Right lobe of liver (tissue), 6 donors: ENCODE measurements around the gene MACROD2. TPM values are rescaled to one million over a fixed set of nuclear protein-coding genes. Genes with fewer than 3 reads are reported as not detected.
A peak's percentile ranks its signal among the peaks of the same experiment; 100 is the strongest.

Experiments
- ATAC-seq, 4 donors: fragments of 200-7000 bp; cut with Tn5 transposase; one replicate each; pipeline ENCODE4 v1.9.1; 2020; ENCODE audit warnings: mild to moderate bottlenecking in 4 of 4, moderate library complexity in 4 of 4
- DNase-seq, 3 donors: peaks; one replicate each; pipeline ENCODE4 v3.0.0-alpha.2; 2020
- H3K27ac ChIP-seq, 3 donors: fragments of 200-600 bp; one replicate each; pipeline ENCODE4 v1.8.0; 2022
- H3K27me3 ChIP-seq, 2 donors: fragments of 200-600 bp; one replicate each; pipeline ENCODE4 v1.8.0; 2022
- H3K36me3 ChIP-seq, 4 donors: fragments of 200-600 bp; sonication (generic) in 1 of 4; one replicate each; pipeline versions ENCODE4 v1.5.1 to v1.8.0; 2017 to 2022; ENCODE audit warnings: control low read depth in 1 of 4
- H3K4me1 ChIP-seq, 4 donors: fragments of 200-600 bp; sonication (generic) in 1 of 4; one replicate each; pipeline versions ENCODE4 v1.5.1 to v1.8.0; 2017 to 2022; ENCODE audit warnings: control low read depth in 1 of 4
- H3K4me3 ChIP-seq, 3 donors: fragments of 200-600 bp; one replicate each; pipeline ENCODE4 v1.8.0; 2022
- H3K9me3 ChIP-seq, 4 donors: fragments of 200-600 bp; sonication (generic) in 1 of 4; one replicate each; pipeline versions ENCODE4 v1.5.1 to v1.8.0; 2017 to 2022; ENCODE audit warnings: control low read depth in 1 of 4
- POLR2A ChIP-seq: fragments of 450-650 bp; IDR thresholded peaks from one replicate; pipeline ENCODE4 v1.6.1; 2017; ENCODE audit warnings: antibody characterized with exemption, mild to moderate bottlenecking
- WGBS: methylation state at CpG from one replicate; pipeline ENCODE4 v1.1.6; 2018; ENCODE audit warnings: low coverage, low lambda C conversion rate; ENCODE audit not compliant: insufficient coverage; ENCODE audit errors: missing lambda C conversion rate; 5-methylcytosine and 5-hydroxymethylcytosine counted together
- intact Hi-C, 2 donors: fragments of 100-400 bp; cut with DNase I; formaldehyde crosslinking; loops; one replicate each; pipeline versions ENCODE4 v1.11.2 to v1.14.1; 2022
- total RNA-seq, 6 experiments: library from RNA; depleted of rRNA in 2 of 6; stranded (reverse); fragments of >200 nt in 2 of 6; fragmentation: NEBNext Ultra II Directional in 3 of 6; extraction: Animal tissue kit (Norgen Biotek cat#: 25700) in 3 of 6; gene quantifications; one replicate each; pipeline versions ENCODE4 v1.1.0 to v1.2.4, GENCODE V29; 2016 to 2023
- TF ChIP-seq, protein P1 (sequence below), 4 donors: fragments of 200-600 bp in 3 of 4; fragments of 450-650 bp in 1 of 4; IDR thresholded peaks; one replicate each; pipeline versions ENCODE4 v1.5.1 to v1.8.0; 2016 to 2022; ENCODE audit warnings: antibody characterized with exemption in 4 of 4, mild to moderate bottlenecking in 2 of 4
- donor health status: DM: no; HTN: yes; CAD: no.
- donor health status: DM: no; HTN: no; CAD: no.
- donor health status: DM: no; HTN: no; CAD: no.
- donor health status: DM: no; HTN: yes; CAD: no.
- donor health status: DM: no; HTN: yes; CAD: no.

MACROD2 gene
- total RNA-seq, 6 experiments from 2014 or later: 1.2 to 5.5 (median 3.3) TPM

DNA sequence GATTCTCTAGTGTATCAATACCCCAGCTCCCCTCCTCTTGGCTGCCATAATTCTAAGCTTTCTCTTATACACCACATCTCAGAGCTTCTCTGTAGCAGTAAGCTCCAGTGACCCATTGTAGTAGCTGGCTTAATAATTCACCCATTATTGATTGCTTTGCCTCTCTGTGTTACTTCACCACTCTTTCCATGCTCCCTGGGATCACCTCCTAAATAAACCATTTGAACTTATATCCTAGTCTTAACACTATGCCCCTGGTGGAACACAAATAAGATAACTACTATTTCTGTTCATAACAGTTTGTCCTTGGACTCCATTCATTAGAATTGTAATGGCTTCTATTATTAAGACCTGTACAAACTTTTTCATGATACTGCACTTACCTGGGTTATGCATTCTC is 1819.0 kb downstream of the MACROD2 start:
- peak; percentile 93 to 97 (median 94) for ATAC-seq
- H3K27ac ChIP-seq: peak overlapping the region in 2 of 3 donors; percentile 1 to 58
- no peaks in the 10 kb centered on the region for H3K9me3 ChIP-seq
- no peaks in the 10 kb centered on the region for H3K27me3 ChIP-seq
- peaks cover 0 to 29% (median 0%) of the 10 kb centered on the region in 4 donors for H3K4me1 ChIP-seq
- no peak for DNase-seq
- H3K36me3 ChIP-seq: no peaks in the 10 kb centered on the region
- TF ChIP-seq, protein P1, sequence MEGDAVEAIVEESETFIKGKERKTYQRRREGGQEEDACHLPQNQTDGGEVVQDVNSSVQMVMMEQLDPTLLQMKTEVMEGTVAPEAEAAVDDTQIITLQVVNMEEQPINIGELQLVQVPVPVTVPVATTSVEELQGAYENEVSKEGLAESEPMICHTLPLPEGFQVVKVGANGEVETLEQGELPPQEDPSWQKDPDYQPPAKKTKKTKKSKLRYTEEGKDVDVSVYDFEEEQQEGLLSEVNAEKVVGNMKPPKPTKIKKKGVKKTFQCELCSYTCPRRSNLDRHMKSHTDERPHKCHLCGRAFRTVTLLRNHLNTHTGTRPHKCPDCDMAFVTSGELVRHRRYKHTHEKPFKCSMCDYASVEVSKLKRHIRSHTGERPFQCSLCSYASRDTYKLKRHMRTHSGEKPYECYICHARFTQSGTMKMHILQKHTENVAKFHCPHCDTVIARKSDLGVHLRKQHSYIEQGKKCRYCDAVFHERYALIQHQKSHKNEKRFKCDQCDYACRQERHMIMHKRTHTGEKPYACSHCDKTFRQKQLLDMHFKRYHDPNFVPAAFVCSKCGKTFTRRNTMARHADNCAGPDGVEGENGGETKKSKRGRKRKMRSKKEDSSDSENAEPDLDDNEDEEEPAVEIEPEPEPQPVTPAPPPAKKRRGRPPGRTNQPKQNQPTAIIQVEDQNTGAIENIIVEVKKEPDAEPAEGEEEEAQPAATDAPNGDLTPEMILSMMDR (IDR thresholded peaks at IDR 0.05): peak in 1 of 4 donors; percentile 5
- no peak for TF ChIP-seq POLR2A
- intact Hi-C loops: no loop called here
- H3K4me3 ChIP-seq: no peak overlapping the region

DNA sequence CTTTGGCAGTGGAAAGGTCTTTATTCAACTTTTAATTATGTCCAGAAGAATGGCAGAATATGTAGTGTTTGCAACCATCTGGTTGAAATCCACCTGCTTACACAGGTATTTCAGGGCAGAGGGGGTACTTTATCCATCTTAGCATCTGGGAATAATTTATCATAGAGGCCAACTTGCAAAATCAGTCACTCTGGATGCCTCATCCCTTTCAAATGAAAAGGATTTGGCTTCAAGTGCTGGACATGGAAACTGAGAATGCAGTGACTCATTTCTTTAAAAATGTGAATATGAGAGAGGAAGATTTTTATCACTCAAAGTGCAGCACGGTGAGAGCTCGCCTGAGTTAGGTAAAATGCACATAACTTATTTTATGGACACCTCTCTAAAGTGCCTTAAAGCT is 1819.6 kb downstream of the MACROD2 start:
- H3K27ac ChIP-seq: peak overlapping the region in 2 of 3 donors; percentile 1 to 58
- no peaks in the 10 kb centered on the region for H3K9me3 ChIP-seq
- 52% methylated on average over 2 of the region's 2 CpGs for WGBS
- H3K27me3 ChIP-seq: no peaks in the 10 kb centered on the region
- intact Hi-C loops: no loop called here
- H3K4me3 ChIP-seq: no peak overlapping the region
- DNase-seq (no peak), ATAC-seq (no peak)
- peaks cover 0 to 29% (median 0%) of the 10 kb centered on the region in 4 donors for H3K4me1 ChIP-seq
- H3K36me3 ChIP-seq: no peaks in the 10 kb centered on the region
- TF ChIP-seq, protein P1 (IDR thresholded peaks at IDR 0.05): no peak

DNA sequence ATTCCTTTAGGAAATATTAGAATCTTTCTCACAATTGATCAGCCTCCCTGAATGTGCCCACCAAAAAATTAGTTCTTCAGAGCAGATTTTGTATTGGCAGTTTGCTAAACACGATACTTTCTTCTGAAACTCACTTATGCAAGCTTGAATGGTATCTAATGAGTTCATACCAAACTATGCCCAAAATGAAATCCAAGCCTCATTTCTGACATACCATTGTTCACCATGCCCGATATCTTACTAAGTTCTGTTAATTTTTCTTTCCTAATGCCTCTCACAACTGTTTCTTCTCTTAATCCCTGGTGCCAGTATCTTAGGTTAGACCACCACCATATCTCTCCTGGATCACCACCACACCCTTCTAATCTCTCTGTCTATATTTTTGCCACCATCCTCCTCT is 1822.0 kb downstream of the MACROD2 start:
- H3K27ac ChIP-seq: no peak overlapping the region
- intact Hi-C loops: no loop called here
- no peaks in the 10 kb centered on the region for H3K9me3 ChIP-seq
- ATAC-seq (no peak), DNase-seq (no peak)
- 90% methylated on average over 2 of the region's 2 CpGs for WGBS
- H3K36me3 ChIP-seq: no peaks in the 10 kb centered on the region
- H3K27me3 ChIP-seq: no peaks in the 10 kb centered on the region
- TF ChIP-seq POLR2A: no peak
- TF ChIP-seq, protein P1 (IDR thresholded peaks at IDR 0.05): no peak
- no peak overlapping the region for H3K4me3 ChIP-seq
- peaks cover 0 to 29% (median 0%) of the 10 kb centered on the region in 4 donors for H3K4me1 ChIP-seq

DNA sequence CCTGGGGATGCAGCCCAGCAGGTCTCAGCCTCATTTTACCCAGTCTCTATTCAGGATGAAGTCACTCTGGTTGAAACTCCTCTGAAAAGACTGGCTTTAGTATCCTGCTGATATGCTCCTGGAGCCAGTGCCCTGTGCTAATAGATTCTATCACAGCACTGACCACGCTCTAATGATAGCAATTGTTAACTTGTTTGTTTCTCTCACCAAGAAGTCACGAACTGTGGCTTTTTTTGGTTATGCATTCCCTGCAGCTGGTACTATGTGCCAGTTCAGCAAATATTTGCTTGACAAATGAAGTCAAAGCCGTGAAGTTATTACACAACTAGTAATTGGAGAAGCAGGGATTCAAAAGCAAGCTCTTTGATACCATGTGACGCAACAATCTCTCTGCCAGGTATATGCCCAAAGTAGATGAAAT is 1823.3 kb downstream of the MACROD2 start:
- peak; percentile 74 to 86 (median 78) for ATAC-seq
- DNase-seq: peak in 1 of 3 donors; percentile 44
- 10% methylated on average over 4 of the region's 4 CpGs for whole genome bisulfite sequencing
- Histone ChIP-seq H3K4me3 (no peak overlapping the region), H3K9me3 (no peaks in the 10 kb centered on the region), H3K36me3 (no peaks in the 10 kb centered on the region), H3K4me1 (peaks cover 0 to 29% (median 0%) of the 10 kb centered on the region in 4 donors), H3K27ac (peak overlapping the region in 1 of 3 donors; percentile 16), H3K27me3 (no peaks in the 10 kb centered on the region)
- TF ChIP-seq, protein P1 (IDR thresholded peaks at IDR 0.05): no peak
- TF ChIP-seq POLR2A: no peak
- intact Hi-C loops: no loop called here

DNA sequence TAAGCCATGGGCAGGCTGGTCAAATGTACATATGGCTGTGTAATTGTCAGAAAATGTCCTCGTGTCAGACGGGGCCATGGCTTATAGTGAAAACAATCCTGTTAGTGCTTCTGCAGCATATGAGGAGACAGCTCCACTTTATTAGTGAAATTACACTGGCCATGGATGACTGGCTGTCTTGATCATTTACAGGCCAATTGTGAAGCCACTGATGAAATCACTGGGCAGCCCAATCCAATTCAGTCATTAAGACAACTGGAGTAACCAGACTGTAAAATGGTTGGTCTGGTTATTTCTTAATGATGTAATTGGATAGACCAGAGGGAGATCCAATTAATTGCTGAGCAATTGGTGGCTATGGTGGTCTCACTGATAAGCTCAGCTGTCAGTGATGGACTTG is 1828.4 kb downstream of the MACROD2 start:
- intact Hi-C loops: no loop called here
- DNase-seq: no peak
- 65% methylated on average over 2 of the region's 2 CpGs for WGBS

More for the DNA sequence above, 1828.4 kb downstream of the MACROD2 start:
- no peak for ATAC-seq
- Histone ChIP-seq H3K27ac (no peak overlapping the region), H3K36me3 (no peaks in the 10 kb centered on the region), H3K9me3 (no peaks in the 10 kb centered on the region), H3K4me1 (peaks cover 0 to 2% (median 0%) of the 10 kb centered on the region in 4 donors), H3K4me3 (no peak overlapping the region), H3K27me3 (no peaks in the 10 kb centered on the region)
- TF ChIP-seq POLR2A: no peak
- TF ChIP-seq, protein P1 (IDR thresholded peaks at IDR 0.05): no peak
